Measurements from ENCODE around the gene LRP4. TPM values are rescaled to one million over a fixed set of nuclear protein-coding genes. Genes with fewer than 3 reads are reported as not detected.
A peak's percentile ranks its signal among the peaks of the same experiment; 100 is the strongest.

Gene LRP4
- total and polyA plus RNA-seq, 2 donors from 2014 or later: 1.8 to 3.7 TPM

GRCh38 chr11:46907606-46908005 lies 10.7 kb downstream of the LRP4 start:
- FAIRE-seq (no peak), DNase-seq (no peak)
- TF ChIP-seq CTCF (IDR thresholded peaks at IDR 0.05; ENCODE audit: borderline replicate concordance, extremely low read depth, insufficient read depth): no peak
- Histone ChIP-seq H3K9me3 (ENCODE audit: control insufficient read depth in 2 of 3, insufficient read depth in 1 of 3, low read length in 3 of 3) (no peaks in the 10 kb centered on the region), H3K36me3 (ENCODE audit: control insufficient read depth in 2 of 3, insufficient read depth in 3 of 3, low read length in 3 of 3) (no peaks in the 10 kb centered on the region), H3K4me3 (ENCODE audit: low read length in 3 of 3) (no peak overlapping the region), H3K27me3 (ENCODE audit: control insufficient read depth, insufficient read depth, low read length) (no peaks in the 10 kb centered on the region), H3K27ac (ENCODE audit: low read depth in 2 of 2, low read length in 2 of 2) (no peak overlapping the region), H3K4me1 (ENCODE audit: control insufficient read depth in 2 of 3, insufficient read depth in 2 of 3, low read depth in 1 of 3, low read length in 3 of 3) (no peaks in the 10 kb centered on the region), H3K9ac (ENCODE audit: low read length in 3 of 3) (no peak overlapping the region)
- intact Hi-C loops (cut with DNase I): no loop called here

- no peaks in the 10 kb centered on the region for H3K4me1 ChIP-seq (ENCODE audit: control insufficient read depth in 2 of 3, insufficient read depth in 2 of 3, low read depth in 1 of 3, low read length in 3 of 3)
- no peak overlapping the region for H3K27ac ChIP-seq (ENCODE audit: low read depth in 2 of 2, low read length in 2 of 2)
- H3K9ac ChIP-seq (ENCODE audit: low read length in 3 of 3): no peak overlapping the region
- intact Hi-C loops (cut with DNase I): no loop called here
- FAIRE-seq: no peak
- no peaks in the 10 kb centered on the region for H3K36me3 ChIP-seq (ENCODE audit: control insufficient read depth in 2 of 3, insufficient read depth in 3 of 3, low read length in 3 of 3)
- no peak for TF ChIP-seq CTCF (IDR thresholded peaks at IDR 0.05; ENCODE audit: borderline replicate concordance, extremely low read depth, insufficient read depth)
- DNase-seq: peak in 2 of 5 donors; percentile 40 to 58
- H3K9me3 ChIP-seq (ENCODE audit: control insufficient read depth in 2 of 3, insufficient read depth in 1 of 3, low read length in 3 of 3): no peaks in the 10 kb centered on the region
- no peaks in the 10 kb centered on the region for H3K27me3 ChIP-seq (ENCODE audit: control insufficient read depth, insufficient read depth, low read length)
- no peak overlapping the region for H3K4me3 ChIP-seq (ENCODE audit: low read length in 3 of 3)
These were observed 11.7 kb downstream of the LRP4 start for GRCh38 chr11:46906609-46907041.

- no peak for TF ChIP-seq CTCF (IDR thresholded peaks at IDR 0.05; ENCODE audit: borderline replicate concordance, extremely low read depth, insufficient read depth)
- Histone ChIP-seq H3K4me3 (ENCODE audit: low read length in 3 of 3) (no peak overlapping the region), H3K4me1 (ENCODE audit: control insufficient read depth in 2 of 3, insufficient read depth in 2 of 3, low read depth in 1 of 3, low read length in 3 of 3) (no peaks in the 10 kb centered on the region), H3K36me3 (ENCODE audit: control insufficient read depth in 2 of 3, insufficient read depth in 3 of 3, low read length in 3 of 3) (no peaks in the 10 kb centered on the region), H3K9me3 (ENCODE audit: control insufficient read depth in 2 of 3, insufficient read depth in 1 of 3, low read length in 3 of 3) (no peaks in the 10 kb centered on the region), H3K9ac (ENCODE audit: low read length in 3 of 3) (no peak overlapping the region), H3K27ac (ENCODE audit: low read depth in 2 of 2, low read length in 2 of 2) (no peak overlapping the region), H3K27me3 (ENCODE audit: control insufficient read depth, insufficient read depth, low read length) (no peaks in the 10 kb centered on the region)
- DNase-seq: no peak
- intact Hi-C loops (cut with DNase I): no loop called here
- FAIRE-seq: no peak
These were observed 12.5 kb downstream of the LRP4 start for GRCh38 chr11:46905806-46906205.

GRCh38 chr11:46903846-46904245 lies 14.5 kb downstream of the LRP4 start:
- Histone ChIP-seq H3K27me3 (ENCODE audit: control insufficient read depth, insufficient read depth, low read length) (no peaks in the 10 kb centered on the region), H3K27ac (ENCODE audit: low read depth in 2 of 2, low read length in 2 of 2) (no peak overlapping the region), H3K4me1 (ENCODE audit: control insufficient read depth in 2 of 3, insufficient read depth in 2 of 3, low read depth in 1 of 3, low read length in 3 of 3) (no peaks in the 10 kb centered on the region), H3K9me3 (ENCODE audit: control insufficient read depth in 2 of 3, insufficient read depth in 1 of 3, low read length in 3 of 3) (no peaks in the 10 kb centered on the region), H3K9ac (ENCODE audit: low read length in 3 of 3) (no peak overlapping the region), H3K36me3 (ENCODE audit: control insufficient read depth in 2 of 3, insufficient read depth in 3 of 3, low read length in 3 of 3) (no peaks in the 10 kb centered on the region), H3K4me3 (ENCODE audit: low read length in 3 of 3) (no peak overlapping the region)
- TF ChIP-seq CTCF (IDR thresholded peaks at IDR 0.05; ENCODE audit: borderline replicate concordance, extremely low read depth, insufficient read depth): no peak
- intact Hi-C loops (cut with DNase I): no loop called here
- FAIRE-seq: no peak
- no peak for DNase-seq

All from kidney (tissue), 14 donors.